Limb (tissue), 2 donors: ENCODE results near the gene IKBKE.

Experiments used
- DNase-seq, 2 donors: peaks; one replicate each; pipeline ENCODE4 v3.0.0-alpha.2; 2016; ENCODE audit errors: extremely low spot score in 2 of 2

Gene IKBKE

GRCh38 chr1:206511362-206512057 is 41.2 kb downstream of the IKBKE start:
- DNase-seq, result no peak

GRCh38 chr1:206512058-206512850 is 42.0 kb downstream of the IKBKE start:
- DNase-seq, result no peak

- DNase-seq, result no peak
These were observed 42.5 kb downstream of the IKBKE start for GRCh38 chr1:206512851-206513180.

- DNase-seq, result peak; percentile 72 to 89
These were observed 43.2 kb downstream of the IKBKE start for GRCh38 chr1:206513312-206514111.

GRCh38 chr1:206514813-206515387 is 44.6 kb downstream of the IKBKE start:
- no peak for DNase-seq

- DNase-seq, result no peak
These were observed 46.4 kb downstream of the IKBKE start for GRCh38 chr1:206516728-206516990.

- DNase-seq, result no peak
These were observed 47.5 kb downstream of the IKBKE start for GRCh38 chr1:206517784-206518183.

GRCh38 chr1:206518206-206518605 is 47.9 kb downstream of the IKBKE start:
- no peak for DNase-seq

- no peak for DNase-seq
These were observed 48.5 kb downstream of the IKBKE start for GRCh38 chr1:206518743-206519142.

- DNase-seq, result no peak
These were observed 50.9 kb downstream of the IKBKE start for GRCh38 chr1:206521127-206521526.

GRCh38 chr1:206521694-206522402 is 51.6 kb downstream of the IKBKE start:
- DNase-seq, result no peak

- no peak for DNase-seq
These were observed 54.6 kb downstream of the IKBKE start for GRCh38 chr1:206524739-206525364.

GRCh38 chr1:206526064-206526911 is 56.0 kb downstream of the IKBKE start:
- no peak for DNase-seq

- no peak for DNase-seq
These were observed 59.1 kb downstream of the IKBKE start for GRCh38 chr1:206529425-206529824.

GRCh38 chr1:206532368-206532767 is 62.1 kb downstream of the IKBKE start:
- no peak for DNase-seq

- DNase-seq, result no peak
These were observed 64.3 kb downstream of the IKBKE start for GRCh38 chr1:206534552-206534951.

GRCh38 chr1:206535853-206536188 is 65.5 kb downstream of the IKBKE start:
- no peak for DNase-seq

GRCh38 chr1:206537141-206537540 is 66.9 kb downstream of the IKBKE start:
- DNase-seq, result no peak

- no peak for DNase-seq
These were observed 68.0 kb downstream of the IKBKE start for GRCh38 chr1:206538086-206538770.
